ENCODE measurements around the gene RBMS2. TPM values are rescaled to one million over a fixed set of nuclear protein-coding genes. Genes with fewer than 3 reads are reported as not detected.

The RBMS2 gene
- total RNA-seq, 1 experiment from 2014 or later: 40.8 TPM

- Histone ChIP-seq H3K36me3 (ENCODE audit: control insufficient read depth in 1 of 2, insufficient read depth in 2 of 2, low read length in 2 of 2) (no peaks in the 10 kb centered on the region), H3K4me1 (ENCODE audit: control insufficient read depth in 1 of 2, insufficient read depth in 2 of 2, low read length in 2 of 2) (peaks cover 0 to 10% of the 10 kb centered on the region in 2 experiments; a peak in 1 of 4 replicates), H3K9me3 (ENCODE audit: control insufficient read depth in 1 of 2, insufficient read depth in 1 of 2, low read depth in 1 of 2, low read length in 2 of 2) (no peaks in the 10 kb centered on the region), H3K79me2 (ENCODE audit: insufficient read depth, low read length) (no peaks in the 10 kb centered on the region), H3K27ac (ENCODE audit: low read depth, low read length) (no peak overlapping the region), H3K27me3 (ENCODE audit: insufficient read depth, low read length) (no peaks in the 10 kb centered on the region), H3K4me3 (replicated peaks in 1 of 2; ENCODE audit: low read depth in 1 of 2, low read length in 2 of 2) (no peak overlapping the region), H3K9me2 (ENCODE audit: insufficient read depth) (no peaks in the 10 kb centered on the region), H3K4me2 (ENCODE audit: low read length) (no peak overlapping the region), H3K9ac (ENCODE audit: low read length) (no peak overlapping the region), H2AFZ (ENCODE audit: low read depth, low read length, poor library complexity, severe bottlenecking) (no peak overlapping the region), H4K20me1 (ENCODE audit: insufficient read depth) (no peaks in the 10 kb centered on the region)
- ChIA-PET RAD21 (ENCODE audit: low non-redundant PET in 1 of 2, low total read pairs in 2 of 2, uncharacterized antibody in 2 of 2, unreplicated experiment in 2 of 2) (no interaction called here), CTCF (no interaction called here), POLR2A (no interaction called here)
- no peak for ATAC-seq
- intact Hi-C loops (cut with micrococcal nuclease): no loop called here
- BruUV-seq (replicated peaks): no TSS peak
- TF ChIP-seq ZFX (IDR thresholded peaks at IDR 0.05) (no peak), ZNF274 (IDR thresholded peaks at IDR 0.05; ENCODE audit: low read depth, low read length) (no peak), CEBPB (IDR thresholded peaks at IDR 0.05; ENCODE audit: low read depth) (no peak), ELF1 (IDR thresholded peaks at IDR 0.05; ENCODE audit: borderline replicate concordance, low read depth) (no peak), CBX3 (IDR thresholded peaks at IDR 0.05; ENCODE audit: low read depth) (no peak), ZBTB33 (IDR thresholded peaks at IDR 0.05; ENCODE audit: extremely low read depth, insufficient replicate concordance, low read length) (no peak), EZH2phosphoT487 (IDR thresholded peaks at IDR 0.05; ENCODE audit: borderline replicate concordance) (no peak), POLR2A (IDR thresholded peaks at IDR 0.05; ENCODE audit: borderline replicate concordance, extremely low read depth, insufficient read depth, insufficient read length) (no peak), RAD21 (IDR thresholded peaks at IDR 0.05; ENCODE audit: low read depth) (no peak), MAX (IDR thresholded peaks at IDR 0.05) (no peak), YY1 (IDR thresholded peaks at IDR 0.05; ENCODE audit: extremely low read depth, insufficient replicate concordance, low read depth, low read length) (no peak), ATF3 (IDR thresholded peaks at IDR 0.05) (no peak), REST (IDR thresholded peaks at IDR 0.05; ENCODE audit: low read depth) (no peak), JUND (IDR thresholded peaks at IDR 0.05) (no peak), SP1 (IDR thresholded peaks at IDR 0.05; ENCODE audit: low read depth) (no peak), CTCF (IDR thresholded peaks at IDR 0.05 in 2 of 3, conservative IDR thresholded peaks at IDR 0.05 in 1 of 3; ENCODE audit: borderline replicate concordance in 1 of 3, insufficient read depth in 1 of 3, low read depth in 2 of 3, low read length in 2 of 3) (no peak), EGR1 (IDR thresholded peaks at IDR 0.05; ENCODE audit: low read depth) (no peak), SRF (IDR thresholded peaks at IDR 0.05; ENCODE audit: low read depth) (no peak), FOSL1 (IDR thresholded peaks at IDR 0.05; ENCODE audit: low read depth) (no peak), SIN3A (IDR thresholded peaks at IDR 0.05; ENCODE audit: low read depth) (no peak)
- no peak for DNase-seq (ENCODE audit: low read depth, low spot score)
Observed at GRCh38 chr12:56477521-56478225, 43.9 kb upstream of the RBMS2 start.
